CD14-positive monocyte (primary cell): ENCODE measurements around the gene ANO2. TPM values are rescaled to one million over a fixed set of nuclear protein-coding genes. Genes with fewer than 3 reads are reported as not detected.

Source experiments
- DNase-seq, 3 donors: peaks; one replicate each; pipeline ENCODE4 v3.0.0-alpha.2; 2011 to 2022
- H2AFZ ChIP-seq: 2 replicates; pipeline ENCODE4 v1.6.0; 2012; ENCODE audit warnings: mild to moderate bottlenecking, low read depth, low read length, inconsistent platforms; ENCODE audit not compliant: insufficient read depth, poor library complexity, severe bottlenecking
- H3K27ac ChIP-seq, 2 donors: 1 replicate in 1 of 2; 2 replicates in 1 of 2; pipeline ENCODE4 v1.5.1; 2012 to 2013; ENCODE audit warnings: low read length in 2 of 2, control low read depth in 1 of 2, inconsistent platforms in 1 of 2, low read depth in 1 of 2, mild to moderate bottlenecking in 1 of 2
- H3K27me3 ChIP-seq, 2 donors: one replicate each; pipeline versions ENCODE4 v1.6.0 to v1.6.1; 2011 to 2013; ENCODE audit warnings: low read length in 2 of 2; ENCODE audit not compliant: control insufficient read depth in 2 of 2, insufficient read depth in 2 of 2
- H3K36me3 ChIP-seq, 2 donors: replicated peaks in 1 of 2; 1 replicate in 1 of 2; 2 replicates in 1 of 2; pipeline versions ENCODE4 v1.5.1 to v1.6.1; 2012 to 2013; ENCODE audit warnings: low read length in 2 of 2, control low read depth in 1 of 2, inconsistent platforms in 1 of 2, mild to moderate bottlenecking in 1 of 2; ENCODE audit not compliant: insufficient read depth in 2 of 2, control insufficient read depth in 1 of 2
- H3K4me1 ChIP-seq, 2 donors: 1 replicate in 1 of 2; 2 replicates in 1 of 2; pipeline versions ENCODE4 v1.5.1 to v1.6.1; 2012 to 2013; ENCODE audit warnings: low read length in 2 of 2, control low read depth in 1 of 2, inconsistent platforms in 1 of 2, mild to moderate bottlenecking in 1 of 2, moderate library complexity in 1 of 2; ENCODE audit not compliant: insufficient read depth in 2 of 2, control insufficient read depth in 1 of 2
- H3K4me2 ChIP-seq: replicated peaks from 2 replicates; pipeline ENCODE3; 2012; ENCODE audit warnings: low read length, moderate library complexity, mild to moderate bottlenecking; ENCODE audit not compliant: poor library complexity, severe bottlenecking; ENCODE audit errors: extremely low read depth
- H3K4me3 ChIP-seq, 3 experiments: fragments of 200-600 bp in 1 of 3; sonication (generic) in 1 of 3; replicated peaks in 1 of 3; 1 replicate in 2 of 3; 2 replicates in 1 of 3; pipeline ENCODE4 v1.5.1; 2011 to 2013; ENCODE audit warnings: low read length in 3 of 3, mild to moderate bottlenecking in 3 of 3, control low read depth in 2 of 3, low read depth in 2 of 3, inconsistent platforms in 1 of 3, moderate library complexity in 1 of 3
- H3K79me2 ChIP-seq: 2 replicates; pipeline ENCODE4 v1.6.0; 2012; ENCODE audit warnings: mild to moderate bottlenecking, control low read depth, inconsistent platforms, low read length, moderate library complexity; ENCODE audit not compliant: insufficient read depth
- H3K9ac ChIP-seq: 2 replicates; pipeline ENCODE4 v1.6.0; 2017; ENCODE audit warnings: low read length, mild to moderate bottlenecking; ENCODE audit not compliant: insufficient read depth, poor library complexity, severe bottlenecking
- H3K9me3 ChIP-seq, 2 donors: replicated peaks in 1 of 2; 1 replicate in 1 of 2; 2 replicates in 1 of 2; pipeline versions ENCODE4 v1.5.1 to v1.6.1; 2012 to 2013; ENCODE audit warnings: low read length in 2 of 2, control low read depth in 1 of 2; ENCODE audit not compliant: control insufficient read depth in 1 of 2, insufficient read depth in 1 of 2
- H4K20me1 ChIP-seq: 2 replicates; pipeline ENCODE4 v1.6.0; 2012; ENCODE audit warnings: mild to moderate bottlenecking, low read length, control low read depth, moderate library complexity; ENCODE audit not compliant: insufficient read depth
- H3K27ac Mint-ChIP-seq, 7 donors: one replicate each; pipeline ENCODE4 v1.8.0; 2020; ENCODE audit warnings: mild to moderate bottlenecking in 7 of 7, mixed read lengths in 7 of 7, moderate library complexity in 6 of 7, inconsistent platforms in 2 of 7
- H3K27me3 Mint-ChIP-seq, 3 donors: one replicate each; pipeline ENCODE4 v1.8.0; 2021 to 2022; ENCODE audit warnings: low read depth in 3 of 3, mild to moderate bottlenecking in 3 of 3, mixed read lengths in 3 of 3, moderate library complexity in 3 of 3, inconsistent platforms in 1 of 3
- H3K36me3 Mint-ChIP-seq, 2 donors: one replicate each; pipeline ENCODE4 v1.8.0; 2020; ENCODE audit warnings: mixed read lengths in 2 of 2, inconsistent platforms in 1 of 2, mild to moderate bottlenecking in 1 of 2
- H3K4me1 Mint-ChIP-seq: one replicate; pipeline ENCODE4 v1.8.0; 2020; ENCODE audit warnings: mild to moderate bottlenecking, mixed read lengths
- H3K4me3 Mint-ChIP-seq, 2 donors: one replicate each; pipeline ENCODE4 v1.8.0; 2020; ENCODE audit warnings: mild to moderate bottlenecking in 2 of 2, mixed read lengths in 2 of 2, moderate library complexity in 1 of 2
- H3K9me3 Mint-ChIP-seq, 7 donors: one replicate each; pipeline ENCODE4 v1.8.0; 2020 to 2022; ENCODE audit warnings: mixed read lengths in 7 of 7, mild to moderate bottlenecking in 6 of 7, moderate library complexity in 6 of 7, inconsistent platforms in 2 of 7
- WGBS: methylation state at CpG from one replicate; pipeline ENCODE4 v1.1.5; 2013; ENCODE audit warnings: missing lambda C conversion rate; ENCODE audit not compliant: insufficient coverage; 5-methylcytosine and 5-hydroxymethylcytosine counted together
- intact Hi-C, 2 donors: fragments of 100-400 bp; cut with micrococcal nuclease; formaldehyde crosslinking; loops; one replicate each; pipeline versions ENCODE4 v1.15.0 to v1.15.1; 2023
- polyA plus RNA-seq, 3 donors: library from polyadenylated mRNA; depleted of rRNA in 1 of 3; unstranded in 2 of 3; stranded (reverse) in 1 of 3; fragments of 300-500 nt in 2 of 3; fragments of >200 nt in 1 of 3; fragmentation: Illumina TruSeq in 2 of 3; gene quantifications; 1 replicate in 2 of 3; 2 replicates in 1 of 3; pipeline ENCODE4 v1.2.3, GENCODE V29; 2012 to 2021
- TF ChIP-seq, protein P1 (sequence below): fragments of 200-600 bp; IDR thresholded peaks from one replicate; pipeline ENCODE4 v1.8.0; 2022; ENCODE audit warnings: antibody characterized with exemption, mild to moderate bottlenecking

The ANO2 gene
- polyA plus RNA-seq, 3 donors = not detected

DNA sequence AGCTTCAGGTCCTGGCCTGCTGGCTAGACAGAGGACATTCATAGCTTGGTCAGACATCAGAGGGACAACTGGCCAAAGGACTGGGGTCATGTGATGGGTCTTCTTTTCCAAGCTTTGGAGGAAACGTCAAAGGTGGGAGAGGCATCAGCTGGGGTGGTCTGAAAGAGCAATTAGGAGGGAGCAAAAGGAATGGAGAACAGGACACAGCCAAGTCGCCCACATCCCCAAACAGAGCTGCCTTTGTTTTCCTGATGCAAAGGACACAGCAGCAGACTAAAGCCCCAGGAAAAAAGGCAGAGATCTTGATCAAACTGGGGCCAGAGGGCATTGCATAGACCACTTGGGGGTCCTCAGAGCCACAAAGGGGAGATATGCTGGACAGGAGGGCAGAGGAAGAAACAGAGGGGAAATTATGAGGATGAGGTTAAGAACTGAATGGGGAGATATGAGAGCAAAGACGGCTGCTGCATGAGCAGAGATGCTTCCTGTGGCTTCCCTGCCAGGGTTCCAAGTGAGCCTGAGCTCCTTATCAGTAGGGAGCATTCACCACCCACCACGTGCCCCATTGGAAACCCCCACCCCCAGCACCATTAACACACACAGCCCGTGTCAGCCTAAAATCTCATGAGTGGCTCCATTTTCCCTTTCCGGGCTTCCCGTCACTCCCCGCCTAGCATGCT, 62.4 kb downstream of the ANO2 start:
- 18% methylated on average over 6 of the region's 8 CpGs for WGBS
- no peaks in the 10 kb centered on the region for H3K4me1 ChIP-seq
- H3K27ac ChIP-seq = no peak overlapping the region
- H4K20me1 ChIP-seq = no peaks in the 10 kb centered on the region
- no peak overlapping the region for H3K4me3 ChIP-seq
- no peaks in the 10 kb centered on the region for H3K79me2 ChIP-seq
- no peak overlapping the region for H3K9ac ChIP-seq
- Mint-ChIP-seq H3K27ac (no peak overlapping the region), H3K36me3 (no peaks in the 10 kb centered on the region), H3K9me3 (peaks cover 0 to under 1% (median 0%) of the 10 kb centered on the region in 7 donors), H3K27me3 (peaks cover 12 to 33% (median 24%) of the 10 kb centered on the region in 3 donors), H3K4me1 (peaks cover 2% of the 10 kb centered on the region), H3K4me3 (no peak overlapping the region)
- H3K36me3 ChIP-seq = no peaks in the 10 kb centered on the region
- H3K9me3 ChIP-seq = no peaks in the 10 kb centered on the region
- intact Hi-C loops = no loop called here
- H2AFZ ChIP-seq = no peak overlapping the region
- TF ChIP-seq, protein P1, sequence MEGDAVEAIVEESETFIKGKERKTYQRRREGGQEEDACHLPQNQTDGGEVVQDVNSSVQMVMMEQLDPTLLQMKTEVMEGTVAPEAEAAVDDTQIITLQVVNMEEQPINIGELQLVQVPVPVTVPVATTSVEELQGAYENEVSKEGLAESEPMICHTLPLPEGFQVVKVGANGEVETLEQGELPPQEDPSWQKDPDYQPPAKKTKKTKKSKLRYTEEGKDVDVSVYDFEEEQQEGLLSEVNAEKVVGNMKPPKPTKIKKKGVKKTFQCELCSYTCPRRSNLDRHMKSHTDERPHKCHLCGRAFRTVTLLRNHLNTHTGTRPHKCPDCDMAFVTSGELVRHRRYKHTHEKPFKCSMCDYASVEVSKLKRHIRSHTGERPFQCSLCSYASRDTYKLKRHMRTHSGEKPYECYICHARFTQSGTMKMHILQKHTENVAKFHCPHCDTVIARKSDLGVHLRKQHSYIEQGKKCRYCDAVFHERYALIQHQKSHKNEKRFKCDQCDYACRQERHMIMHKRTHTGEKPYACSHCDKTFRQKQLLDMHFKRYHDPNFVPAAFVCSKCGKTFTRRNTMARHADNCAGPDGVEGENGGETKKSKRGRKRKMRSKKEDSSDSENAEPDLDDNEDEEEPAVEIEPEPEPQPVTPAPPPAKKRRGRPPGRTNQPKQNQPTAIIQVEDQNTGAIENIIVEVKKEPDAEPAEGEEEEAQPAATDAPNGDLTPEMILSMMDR = no peak
- no peak overlapping the region for H3K4me2 ChIP-seq
- peaks cover 10 to 16% of the 10 kb centered on the region in 2 donors for H3K27me3 ChIP-seq
- DNase-seq = no peak

DNA sequence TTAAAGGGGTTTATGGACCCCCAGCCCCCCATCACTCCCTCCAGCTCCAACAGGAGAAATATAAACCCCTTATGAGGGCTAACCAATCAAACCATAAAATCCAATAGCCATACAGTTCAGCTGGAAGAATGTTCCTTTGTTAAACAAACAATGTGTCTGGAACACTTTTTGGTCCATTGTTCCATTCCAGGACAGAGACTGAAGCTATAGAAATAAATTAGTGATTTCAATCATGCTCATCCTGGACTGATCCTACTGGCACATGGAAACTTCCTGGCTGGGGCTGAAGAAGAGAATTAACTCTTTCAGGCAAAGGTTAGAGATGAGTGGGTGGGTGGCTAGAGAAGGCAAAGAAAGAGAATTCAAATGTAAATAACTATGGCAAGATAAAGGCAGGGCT, 63.4 kb downstream of the ANO2 start:
- H3K27ac Mint-ChIP-seq = no peak overlapping the region
- H3K4me3 Mint-ChIP-seq = no peak overlapping the region
- Histone ChIP-seq H3K4me3 (no peak overlapping the region), H3K4me1 (no peaks in the 10 kb centered on the region), H3K9me3 (no peaks in the 10 kb centered on the region), H4K20me1 (no peaks in the 10 kb centered on the region), H3K27ac (no peak overlapping the region), H2AFZ (no peak overlapping the region), H3K79me2 (no peaks in the 10 kb centered on the region), H3K9ac (no peak overlapping the region), H3K36me3 (no peaks in the 10 kb centered on the region), H3K4me2 (no peak overlapping the region), H3K27me3 (peaks cover under 1 to 10% of the 10 kb centered on the region in 2 donors)
- intact Hi-C loops = no loop called here
- DNase-seq = no peak
- no peaks in the 10 kb centered on the region for H3K36me3 Mint-ChIP-seq
- TF ChIP-seq, protein P1 = no peak
- H3K9me3 Mint-ChIP-seq = peaks cover 0 to 1% (median 0%) of the 10 kb centered on the region in 7 donors
- peaks cover 4 to 25% (median 16%) of the 10 kb centered on the region in 3 donors for H3K27me3 Mint-ChIP-seq
- no peaks in the 10 kb centered on the region for H3K4me1 Mint-ChIP-seq
